ENCODE results near the gene SDHB. TPM values are rescaled to one million over a fixed set of nuclear protein-coding genes. Genes with fewer than 3 reads are reported as not detected.

The SDHB gene
- total RNA-seq, 1 donor from 2014 or later = 47.2 TPM

DNA sequence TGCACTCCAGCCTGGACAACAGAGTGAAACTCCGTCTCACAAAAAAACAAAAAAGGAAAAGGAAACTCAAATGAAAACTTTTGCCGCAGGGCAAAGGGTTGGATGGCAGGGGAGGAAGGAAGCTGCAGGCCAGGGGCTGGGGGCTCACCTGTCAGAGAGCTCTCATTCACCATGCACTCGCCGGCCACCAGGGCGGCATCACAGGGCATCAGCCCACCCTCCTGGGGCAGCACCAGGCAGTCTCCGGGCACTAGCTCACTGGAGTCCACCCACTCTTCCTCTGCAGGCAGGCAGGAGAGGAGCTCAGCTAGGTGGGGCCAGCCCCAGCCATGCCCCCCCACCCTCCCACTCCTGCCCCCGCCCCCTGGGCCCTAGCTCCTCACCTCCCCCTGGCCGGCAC, 54.0 kb downstream of the SDHB start:
- Mint-ChIP-seq H3K27ac (ENCODE audit: unreplicated experiment) (no peak overlapping the region), H3K36me3 (ENCODE audit: low read depth) (no peaks in the 10 kb centered on the region), H3K27me3 (ENCODE audit: low read depth) (no peaks in the 10 kb centered on the region), H3K4me3 (no peak overlapping the region), H3K4me1 (no peaks in the 10 kb centered on the region), H3K9me3 (no peaks in the 10 kb centered on the region)
- TF ChIP-seq, protein P1, sequence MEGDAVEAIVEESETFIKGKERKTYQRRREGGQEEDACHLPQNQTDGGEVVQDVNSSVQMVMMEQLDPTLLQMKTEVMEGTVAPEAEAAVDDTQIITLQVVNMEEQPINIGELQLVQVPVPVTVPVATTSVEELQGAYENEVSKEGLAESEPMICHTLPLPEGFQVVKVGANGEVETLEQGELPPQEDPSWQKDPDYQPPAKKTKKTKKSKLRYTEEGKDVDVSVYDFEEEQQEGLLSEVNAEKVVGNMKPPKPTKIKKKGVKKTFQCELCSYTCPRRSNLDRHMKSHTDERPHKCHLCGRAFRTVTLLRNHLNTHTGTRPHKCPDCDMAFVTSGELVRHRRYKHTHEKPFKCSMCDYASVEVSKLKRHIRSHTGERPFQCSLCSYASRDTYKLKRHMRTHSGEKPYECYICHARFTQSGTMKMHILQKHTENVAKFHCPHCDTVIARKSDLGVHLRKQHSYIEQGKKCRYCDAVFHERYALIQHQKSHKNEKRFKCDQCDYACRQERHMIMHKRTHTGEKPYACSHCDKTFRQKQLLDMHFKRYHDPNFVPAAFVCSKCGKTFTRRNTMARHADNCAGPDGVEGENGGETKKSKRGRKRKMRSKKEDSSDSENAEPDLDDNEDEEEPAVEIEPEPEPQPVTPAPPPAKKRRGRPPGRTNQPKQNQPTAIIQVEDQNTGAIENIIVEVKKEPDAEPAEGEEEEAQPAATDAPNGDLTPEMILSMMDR (conservative IDR thresholded peaks at IDR 0.05) = no peak
- no peak for DNase-seq (ENCODE audit: low read depth, low spot score)

GRCh38 chr1:16998589-16998988, 55.2 kb downstream of the SDHB start:
- Mint-ChIP-seq H3K4me3 (no peak overlapping the region), H3K9me3 (no peaks in the 10 kb centered on the region), H3K36me3 (ENCODE audit: low read depth) (no peaks in the 10 kb centered on the region), H3K27me3 (ENCODE audit: low read depth) (no peaks in the 10 kb centered on the region), H3K27ac (ENCODE audit: unreplicated experiment) (no peak overlapping the region), H3K4me1 (no peaks in the 10 kb centered on the region)
- TF ChIP-seq, protein P1 (conservative IDR thresholded peaks at IDR 0.05) = no peak
- DNase-seq (ENCODE audit: low read depth, low spot score) = no peak

- no peak overlapping the region for H3K27ac Mint-ChIP-seq (ENCODE audit: unreplicated experiment)
- H3K4me3 Mint-ChIP-seq = no peak overlapping the region
- TF ChIP-seq, protein P1 (conservative IDR thresholded peaks at IDR 0.05) = no peak
- H3K9me3 Mint-ChIP-seq = no peaks in the 10 kb centered on the region
- no peaks in the 10 kb centered on the region for H3K27me3 Mint-ChIP-seq (ENCODE audit: low read depth)
- no peak for DNase-seq (ENCODE audit: low read depth, low spot score)
- no peaks in the 10 kb centered on the region for H3K4me1 Mint-ChIP-seq
- H3K36me3 Mint-ChIP-seq (ENCODE audit: low read depth) = no peaks in the 10 kb centered on the region
Measured at GRCh38 chr1:16996845-16997244, 57.0 kb downstream of the SDHB start.

GRCh38 chr1:16993521-16994038, 60.3 kb downstream of the SDHB start:
- Mint-ChIP-seq H3K27me3 (ENCODE audit: low read depth) (no peaks in the 10 kb centered on the region), H3K27ac (ENCODE audit: unreplicated experiment) (no peak overlapping the region), H3K4me1 (no peaks in the 10 kb centered on the region), H3K9me3 (no peaks in the 10 kb centered on the region), H3K36me3 (ENCODE audit: low read depth) (no peaks in the 10 kb centered on the region), H3K4me3 (no peak overlapping the region)
- TF ChIP-seq, protein P1 (conservative IDR thresholded peaks at IDR 0.05) = no peak
- no peak for DNase-seq (ENCODE audit: low read depth, low spot score)

DNA sequence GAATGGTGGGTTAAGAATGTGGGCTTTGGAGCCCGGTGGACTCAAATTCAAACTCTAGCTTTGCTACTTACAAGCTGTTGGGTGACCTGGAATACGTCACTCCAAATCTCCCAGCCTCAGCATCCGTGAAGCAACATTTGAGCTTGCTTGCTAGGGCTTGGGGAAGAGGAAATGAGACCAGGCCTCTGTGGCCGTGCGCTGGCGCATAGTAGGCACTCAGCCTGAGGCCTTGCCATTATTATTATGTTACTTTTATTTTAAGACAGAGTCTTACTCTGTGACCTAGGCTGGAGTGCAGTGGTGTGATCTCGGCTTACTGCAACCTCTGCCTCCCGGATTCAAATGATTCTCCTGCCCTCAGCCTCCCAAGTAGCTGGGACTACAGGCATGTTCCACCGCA, 61.2 kb downstream of the SDHB start:
- no peaks in the 10 kb centered on the region for H3K36me3 Mint-ChIP-seq (ENCODE audit: low read depth)
- no peak overlapping the region for H3K27ac Mint-ChIP-seq (ENCODE audit: unreplicated experiment)
- TF ChIP-seq, protein P1 (conservative IDR thresholded peaks at IDR 0.05) = no peak
- H3K27me3 Mint-ChIP-seq (ENCODE audit: low read depth) = no peaks in the 10 kb centered on the region
- no peak overlapping the region for H3K4me3 Mint-ChIP-seq
- DNase-seq (ENCODE audit: low read depth, low spot score) = no peak
- no peaks in the 10 kb centered on the region for H3K4me1 Mint-ChIP-seq
- H3K9me3 Mint-ChIP-seq = no peaks in the 10 kb centered on the region

DNA sequence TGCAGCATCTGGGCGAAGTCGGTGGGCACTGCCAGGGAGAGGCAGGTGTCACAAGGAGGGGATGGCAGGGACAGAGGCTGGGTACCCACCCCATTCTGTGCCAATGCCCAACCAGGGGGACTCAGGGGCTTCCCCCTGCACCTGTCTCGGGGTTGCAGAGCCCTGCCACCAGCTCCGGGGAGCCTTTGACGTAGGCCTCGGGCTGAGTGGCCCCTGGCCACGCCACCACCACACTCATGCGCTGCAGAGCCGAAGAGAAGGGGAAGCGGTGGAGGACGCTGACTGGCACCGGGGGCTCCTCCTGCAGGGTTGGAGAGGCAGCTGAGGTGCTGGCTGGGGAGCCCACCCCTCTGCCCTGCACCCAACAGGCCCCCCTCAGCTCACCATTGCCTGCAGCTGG, 61.7 kb downstream of the SDHB start:
- H3K36me3 Mint-ChIP-seq (ENCODE audit: low read depth) = no peaks in the 10 kb centered on the region

More for the DNA sequence above, 61.7 kb downstream of the SDHB start:
- Mint-ChIP-seq H3K4me3 (no peak overlapping the region), H3K27ac (ENCODE audit: unreplicated experiment) (no peak overlapping the region), H3K27me3 (ENCODE audit: low read depth) (no peaks in the 10 kb centered on the region), H3K9me3 (no peaks in the 10 kb centered on the region), H3K4me1 (no peaks in the 10 kb centered on the region)
- TF ChIP-seq, protein P1 (conservative IDR thresholded peaks at IDR 0.05) = no peak
- DNase-seq (ENCODE audit: low read depth, low spot score) = no peak

Measured in neural crest cell (in vitro differentiated cells).